Adrenal gland (tissue), 12 donors: ENCODE measurements around the gene TMEM117. TPM values are rescaled to one million over a fixed set of nuclear protein-coding genes. Genes with fewer than 3 reads are reported as not detected.
A peak's percentile ranks its signal among the peaks of the same experiment; 100 is the strongest.
"Not testable (repeated sequence)": the region's sequence is repeated elsewhere in the genome, so short reads cannot be mapped to it uniquely, and the experiment has no call there.

ENCODE experiments used
- DNase-seq, 7 donors: peaks; one replicate each; pipeline ENCODE4 v3.0.0-alpha.2; 2019 to 2020
- H3K27ac ChIP-seq, 5 donors: fragments of 200-600 bp; sonication (generic) in 4 of 5; 1 replicate in 3 of 5; 2 replicates in 2 of 5; pipeline versions ENCODE4 v1.5.1 to v1.8.0; 2016 to 2020; ENCODE audit warnings: mild to moderate bottlenecking in 1 of 5
- H3K27me3 ChIP-seq: fragments of 200-600 bp; 2 replicates; pipeline ENCODE4 v1.8.0; 2021
- H3K36me3 ChIP-seq, 2 donors: fragments of 200-600 bp; replicated peaks in 1 of 2; 1 replicate in 1 of 2; 2 replicates in 1 of 2; pipeline versions ENCODE4 v1.5.1 to v1.8.0; 2018 to 2022
- H3K4me1 ChIP-seq, 2 donors: fragments of 200-600 bp; replicated peaks in 1 of 2; 1 replicate in 1 of 2; 2 replicates in 1 of 2; pipeline versions ENCODE4 v1.5.1 to v1.8.0; 2018 to 2021
- H3K4me3 ChIP-seq, 4 donors: fragments of 200-600 bp; sonication (generic) in 3 of 4; one replicate each; pipeline ENCODE4 v1.5.1; 2016 to 2018
- H3K9me3 ChIP-seq, 3 donors: fragments of 200-600 bp; sonication (generic) in 1 of 3; replicated peaks in 1 of 3; 1 replicate in 2 of 3; 2 replicates in 1 of 3; pipeline versions ENCODE4 v1.5.1 to v1.8.0; 2016 to 2021
- POLR2A ChIP-seq, 2 donors: fragments of 450-650 bp; IDR thresholded peaks; one replicate each; pipeline ENCODE4 v1.6.1; 2017; ENCODE audit warnings: antibody characterized with exemption in 2 of 2, mild to moderate bottlenecking in 2 of 2, moderate library complexity in 1 of 2
- WGBS, 4 donors: extraction: QIAGEN DNeasy Blood & Tissue Kit in 2 of 4; methylation state at CpG; one replicate each; pipeline versions ENCODE4 v1.1.5 to v1.1.7; 2013 to 2017; 5-methylcytosine and 5-hydroxymethylcytosine counted together
- intact Hi-C, 2 donors: fragments of 100-400 bp; cut with DNase I; formaldehyde crosslinking; loops; one replicate each; pipeline versions ENCODE4 v1.14.1 to v1.15.0; 2022 to 2023
- polyA plus RNA-seq, 3 donors: library from polyadenylated mRNA; stranded (reverse); fragments of 200-250 nt in 2 of 3; fragments of 350-450 nt in 1 of 3; fragmentation: Illumina TruSeq in 1 of 3; extraction: RNeasy Lipid Tissue Mini Kit (QIAGEN cat#74804) in 1 of 3; gene quantifications; one replicate each; pipeline ENCODE4 v1.2.3, GENCODE V29; 2013 to 2014
- total RNA-seq, 9 donors: library from RNA; depleted of rRNA in 4 of 9; stranded (reverse); fragments of >200 nt in 4 of 9; fragments of 120-200 nt in 1 of 9; fragmentation: NEBNext Ultra II Directional in 1 of 9; extraction: Animal tissue kit (Norgen Biotek cat#: 25700) in 1 of 9; gene quantifications; one replicate each; pipeline versions ENCODE4 v1.1.0 to v1.2.4, GENCODE V29; 2013 to 2023
- TF ChIP-seq, protein P1 (sequence below), 6 experiments: fragments of 450-650 bp in 4 of 6; fragments of 200-600 bp in 2 of 6; sonication (generic) in 1 of 6; IDR thresholded peaks; 1 replicate in 5 of 6; 2 replicates in 1 of 6; pipeline versions ENCODE4 v1.5.1 to v1.8.0; 2016 to 2021; ENCODE audit warnings: antibody characterized with exemption in 6 of 6, mild to moderate bottlenecking in 2 of 6, moderate library complexity in 1 of 6
- donor health status: healthy with polysubstance abuse.
- donor health status: Bipolar disorder and iron deficiency.
- donor health status: DM: yes; HTN: yes; CAD: no.
- donor health status: DM: no; HTN: no; CAD: no.
- donor health status: DM: no; HTN: no; CAD: no.
- donor health status: DM: yes; HTN: yes; CAD: no.

TMEM117 gene
- total and polyA plus RNA-seq, 12 donors = 1.9 to 38.5 (median 6.7) TPM

DNA sequence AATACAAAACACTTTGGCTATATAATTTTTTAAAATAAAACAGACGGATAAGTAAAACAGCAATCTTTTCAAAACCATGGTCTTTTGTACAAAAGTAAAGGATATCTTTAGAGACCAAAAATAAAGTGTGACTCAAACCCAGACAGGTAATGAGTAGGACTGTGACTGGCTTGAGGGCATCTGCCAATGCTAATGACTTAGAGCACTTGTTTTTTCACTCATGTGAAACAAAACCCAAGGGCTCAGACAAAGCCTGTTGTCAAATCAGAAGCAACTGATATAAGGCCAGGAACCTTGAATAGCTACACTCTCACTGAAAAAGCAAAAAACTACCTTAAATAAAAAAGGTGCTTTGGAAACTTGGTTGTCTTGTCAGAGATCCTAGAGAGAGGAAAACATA lies 357.4 kb downstream of the TMEM117 start:
- 92 to 97% (median 95%) methylated on average over 1 of the region's 1 CpG for WGBS, 4 donors
- no peaks in the 10 kb centered on the region for H3K4me1 ChIP-seq
- intact Hi-C loops = no loop called here

DNA sequence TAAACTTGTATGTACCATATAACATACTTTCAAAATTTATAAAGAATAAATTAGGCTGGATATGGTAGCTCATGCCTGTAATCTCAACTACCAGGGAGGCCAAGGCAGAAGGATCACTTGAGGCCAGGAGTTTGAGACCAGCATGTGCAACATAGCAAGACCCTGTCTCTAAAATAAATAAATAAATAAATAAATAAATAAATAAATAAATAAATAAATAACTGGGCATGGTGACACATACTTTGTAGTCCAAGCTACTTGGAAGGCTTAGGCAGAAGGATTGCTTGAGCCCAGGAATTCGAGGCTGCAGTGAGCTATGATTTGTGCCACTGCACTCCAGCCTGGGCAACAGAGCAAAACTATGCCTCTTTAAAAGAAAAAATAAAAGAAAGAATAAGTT lies 359.8 kb downstream of the TMEM117 start:
- DNase-seq, intact Hi-C loops, H3K27ac ChIP-seq, H3K27me3 ChIP-seq, H3K4me3 ChIP-seq, H3K4me1 ChIP-seq, H3K9me3 ChIP-seq, H3K36me3 ChIP-seq: not testable (repeated sequence)
- WGBS, 4 donors = 84 to 95% (median 91%) methylated on average over 1 of the region's 1 CpG

More for the DNA sequence above, 357.4 kb downstream of the TMEM117 start:
- Histone ChIP-seq H3K9me3 (no peaks in the 10 kb centered on the region), H3K4me3 (no peak overlapping the region), H3K27ac (no peak overlapping the region), H3K36me3 (no peaks in the 10 kb centered on the region), H3K27me3 (no peaks in the 10 kb centered on the region)
- no peak for DNase-seq
- no peak for TF ChIP-seq POLR2A (IDR thresholded peaks at IDR 0.05)
- TF ChIP-seq, protein P1, sequence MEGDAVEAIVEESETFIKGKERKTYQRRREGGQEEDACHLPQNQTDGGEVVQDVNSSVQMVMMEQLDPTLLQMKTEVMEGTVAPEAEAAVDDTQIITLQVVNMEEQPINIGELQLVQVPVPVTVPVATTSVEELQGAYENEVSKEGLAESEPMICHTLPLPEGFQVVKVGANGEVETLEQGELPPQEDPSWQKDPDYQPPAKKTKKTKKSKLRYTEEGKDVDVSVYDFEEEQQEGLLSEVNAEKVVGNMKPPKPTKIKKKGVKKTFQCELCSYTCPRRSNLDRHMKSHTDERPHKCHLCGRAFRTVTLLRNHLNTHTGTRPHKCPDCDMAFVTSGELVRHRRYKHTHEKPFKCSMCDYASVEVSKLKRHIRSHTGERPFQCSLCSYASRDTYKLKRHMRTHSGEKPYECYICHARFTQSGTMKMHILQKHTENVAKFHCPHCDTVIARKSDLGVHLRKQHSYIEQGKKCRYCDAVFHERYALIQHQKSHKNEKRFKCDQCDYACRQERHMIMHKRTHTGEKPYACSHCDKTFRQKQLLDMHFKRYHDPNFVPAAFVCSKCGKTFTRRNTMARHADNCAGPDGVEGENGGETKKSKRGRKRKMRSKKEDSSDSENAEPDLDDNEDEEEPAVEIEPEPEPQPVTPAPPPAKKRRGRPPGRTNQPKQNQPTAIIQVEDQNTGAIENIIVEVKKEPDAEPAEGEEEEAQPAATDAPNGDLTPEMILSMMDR (IDR thresholded peaks at IDR 0.05) = no peak

DNA sequence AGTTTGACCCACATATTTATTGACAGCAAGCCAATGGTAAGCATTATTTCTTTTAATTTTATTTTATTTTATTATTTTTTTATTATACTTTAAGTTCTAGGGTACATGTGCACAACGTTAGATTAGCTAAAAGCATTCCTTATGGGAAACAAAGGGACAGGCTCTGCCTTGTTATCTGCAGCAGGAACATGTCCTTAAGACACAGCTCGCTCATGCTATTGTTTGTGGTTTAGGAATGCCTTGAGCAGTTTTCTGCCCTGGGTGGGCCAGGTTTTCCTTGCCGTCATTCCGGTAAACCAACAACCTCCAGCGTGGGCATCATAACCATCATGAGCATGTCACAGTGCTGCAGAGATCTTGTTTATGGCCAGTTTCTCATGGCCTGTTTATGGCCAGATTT lies 370.2 kb downstream of the TMEM117 start:
- H3K9me3 ChIP-seq = no peaks in the 10 kb centered on the region
- intact Hi-C loops = no loop called here
- H3K27me3 ChIP-seq = no peaks in the 10 kb centered on the region
- no peak overlapping the region for H3K4me3 ChIP-seq
- no peak for DNase-seq
- H3K36me3 ChIP-seq = no peaks in the 10 kb centered on the region
- WGBS, 4 donors = 91 to 99% (median 96%) methylated on average over 5 of the region's 5 CpGs
- H3K27ac ChIP-seq = no peak overlapping the region
- TF ChIP-seq, protein P1 (IDR thresholded peaks at IDR 0.05) = no peak
- TF ChIP-seq POLR2A (IDR thresholded peaks at IDR 0.05) = no peak
- no peaks in the 10 kb centered on the region for H3K4me1 ChIP-seq

DNA sequence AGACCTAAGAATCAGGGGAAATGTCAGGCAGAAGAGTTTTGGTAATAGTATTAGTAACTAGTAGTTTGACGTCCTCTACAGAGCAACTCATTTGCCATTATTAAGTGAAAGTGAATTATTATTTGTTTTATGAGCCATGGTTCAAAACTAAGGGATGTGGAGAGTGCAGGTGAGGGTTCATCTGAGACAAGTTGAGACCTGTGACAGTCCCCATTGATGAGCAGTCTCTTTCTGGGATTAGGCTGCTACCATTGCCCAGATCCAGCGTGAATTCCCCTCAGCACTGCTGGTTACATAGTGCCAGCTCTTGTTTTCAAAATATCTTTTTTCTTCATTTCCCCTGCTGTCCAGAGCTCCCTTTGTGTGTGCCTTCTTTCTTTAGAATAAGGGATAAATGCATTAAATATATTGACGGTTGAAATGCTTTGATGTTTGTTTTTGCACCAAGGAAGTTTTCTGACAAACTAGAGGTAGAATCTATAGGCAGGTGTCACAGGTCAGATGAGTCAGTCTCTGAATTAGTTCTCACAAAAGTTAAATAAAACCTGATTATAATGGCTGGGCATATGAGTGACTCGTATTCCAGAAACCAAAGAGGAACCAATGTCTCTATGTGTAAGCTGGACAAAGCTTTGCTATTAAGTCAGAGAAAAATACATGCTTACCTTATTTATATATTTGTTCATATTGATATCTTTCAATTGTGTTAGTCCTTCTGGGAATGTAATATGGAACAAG lies 381.4 kb downstream of the TMEM117 start:
- Histone ChIP-seq H3K4me3 (no peak overlapping the region), H3K36me3 (no peaks in the 10 kb centered on the region), H3K27ac (no peak overlapping the region), H3K27me3 (no peaks in the 10 kb centered on the region), H3K4me1 (no peaks in the 10 kb centered on the region), H3K9me3 (no peaks in the 10 kb centered on the region)
- TF ChIP-seq POLR2A (IDR thresholded peaks at IDR 0.05) = no peak
- TF ChIP-seq, protein P1 (IDR thresholded peaks at IDR 0.05) = no peak
- 91 to 95% (median 92%) methylated on average over 4 of the region's 4 CpGs for WGBS, 4 donors
- intact Hi-C loops = no loop called here
- no peak for DNase-seq

DNA sequence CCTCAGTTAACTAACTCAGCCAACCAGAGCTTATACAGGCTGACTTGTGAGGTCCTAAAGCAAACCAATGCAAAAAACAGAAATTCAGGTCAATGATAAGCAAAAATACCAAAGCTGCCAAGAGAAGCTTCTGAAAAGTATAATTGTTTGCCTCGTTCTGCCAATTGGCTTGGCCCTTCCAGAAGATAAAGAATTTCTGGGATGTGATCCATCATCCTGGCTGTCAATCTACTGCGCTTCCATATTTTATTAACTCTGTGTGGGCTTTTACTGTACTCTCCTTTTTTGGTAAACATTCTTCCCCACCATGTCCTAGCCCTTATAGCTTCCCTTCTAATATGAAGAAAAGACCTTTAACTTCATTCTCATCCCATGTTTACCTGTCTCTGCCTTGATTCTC lies 387.9 kb downstream of the TMEM117 start:
- peak in 2 of 7 donors; percentile 18 to 51 for DNase-seq
- intact Hi-C loops = no loop called here
- 19 to 37% (median 25%) methylated on average over 2 of the region's 2 CpGs for WGBS, 4 donors
- H3K27me3 ChIP-seq = no peaks in the 10 kb centered on the region
- H3K4me3 ChIP-seq = no peak overlapping the region
- no peaks in the 10 kb centered on the region for H3K36me3 ChIP-seq
- no peak for TF ChIP-seq POLR2A (IDR thresholded peaks at IDR 0.05)
- TF ChIP-seq, protein P1 (IDR thresholded peaks at IDR 0.05) = no peak
- no peak overlapping the region for H3K27ac ChIP-seq
- H3K9me3 ChIP-seq = no peaks in the 10 kb centered on the region
- peaks cover 14 to 15% of the 10 kb centered on the region in 2 donors for H3K4me1 ChIP-seq
